Panc1 (cell line): ENCODE results near the gene CNKSR1. TPM values are rescaled to one million over a fixed set of nuclear protein-coding genes. Genes with fewer than 3 reads are reported as not detected.

Source experiments
- ATAC-seq: fragments of 200-7000 bp; cut with Tn5 transposase; 2 replicates; pipeline ENCODE4 v1.9.1; 2020; ENCODE audit warnings: mild to moderate bottlenecking, moderate library complexity
- BruUV-seq: library from RNA; stranded (reverse); fragments of 400-500 nt; replicated peaks from 2 replicates; lab custom pipeline; 2021; lab: Mats Ljungman, UMichigan
- CTCF ChIA-PET: fragments of 300-600 bp; sonication (Branson Sonifier 250); formaldehyde crosslinking; loops from one replicate; lab custom pipeline; 2022; ENCODE audit warnings: antibody characterized with exemption; lab: Charles Lee
- POLR2A ChIA-PET: fragments of 300-600 bp; sonication (Branson Sonifier 250); formaldehyde crosslinking; loops from one replicate; lab custom pipeline; 2022; ENCODE audit warnings: antibody characterized with exemption; lab: Charles Lee
- DNase-seq: peaks from one replicate; pipeline ENCODE4 v3.0.0-alpha.2; 2010; ENCODE audit warnings: low read depth, low spot score
- H3K27ac ChIP-seq: 2 replicates; pipeline ENCODE4 v1.5.1; 2011; ENCODE audit warnings: mild to moderate bottlenecking, low read length, inconsistent platforms
- H3K27me3 ChIP-seq: fragments of 200-500 bp; sonication (Bioruptor generic); 2 replicates; pipeline ENCODE4 v1.6.0; 2014; ENCODE audit warnings: low read length, inconsistent platforms; ENCODE audit not compliant: control insufficient read depth, insufficient read depth
- H3K36me3 ChIP-seq: fragments of 200-500 bp; sonication (Bioruptor generic); 2 replicates; pipeline ENCODE4 v1.5.1; 2014; ENCODE audit warnings: inconsistent platforms, mild to moderate bottlenecking, low read length, moderate library complexity; ENCODE audit not compliant: control insufficient read depth, insufficient read depth
- H3K4me1 ChIP-seq: 2 replicates; pipeline ENCODE4 v1.5.1; 2011; ENCODE audit warnings: inconsistent platforms, mild to moderate bottlenecking, low read length, moderate library complexity; ENCODE audit not compliant: control insufficient read depth, insufficient read depth
- H3K4me3 ChIP-seq, 2 experiments: 2 replicates each; pipeline ENCODE4 v1.5.1; 2011 to 2012; ENCODE audit warnings: low read depth in 2 of 2, low read length in 2 of 2, mild to moderate bottlenecking in 2 of 2, inconsistent platforms in 1 of 2, moderate library complexity in 1 of 2
- H3K9me3 ChIP-seq: fragments of 200-500 bp; sonication (Bioruptor generic); 2 replicates; pipeline ENCODE4 v1.5.1; 2014; ENCODE audit warnings: low read depth, mild to moderate bottlenecking, inconsistent platforms, low read length, moderate library complexity; ENCODE audit not compliant: control insufficient read depth, insufficient read depth
- POLR2AphosphoS5 ChIP-seq: IDR thresholded peaks from 2 replicates; pipeline ENCODE4 v1.6.1; 2012; ENCODE audit warnings: mild to moderate bottlenecking, low read depth, low read length, moderate library complexity
- SIN3A ChIP-seq: IDR thresholded peaks from 2 replicates; pipeline ENCODE4 v1.6.1; 2012; ENCODE audit warnings: low read depth, mild to moderate bottlenecking, low read length, moderate library complexity, borderline replicate concordance; ENCODE audit not compliant: insufficient read depth
- TCF7L2 ChIP-seq: IDR thresholded peaks from 2 replicates; pipeline ENCODE4 v1.6.1; 2011; ENCODE audit warnings: mild to moderate bottlenecking, low read depth, low read length, inconsistent platforms
- in situ Hi-C: cut with HindIII; loops from 2 replicates; pipeline ENCODE4 v1.10.0; 2016; ENCODE audit warnings: low sequenced_read_pairs, low pct_unique_long_range_greater_than_20kb
- intact Hi-C: fragments of 100-400 bp; cut with micrococcal nuclease; formaldehyde crosslinking; loops from one replicate; pipeline ENCODE4 v1.10.0; 2022; ENCODE audit not compliant: unreplicated experiment
- total RNA-seq: library from RNA; stranded (reverse); gene quantifications from one replicate; pipeline ENCODE4 v1.2.1, GENCODE V29; 2021; ENCODE audit not compliant: unreplicated experiment
- TF ChIP-seq, protein P1 (sequence below), 2 experiments: IDR thresholded peaks; 2 replicates each; pipeline ENCODE4 v1.6.1; 2011 to 2012; ENCODE audit warnings: low read depth in 2 of 2, control low read depth in 1 of 2, low read length in 1 of 2, mild to moderate bottlenecking in 1 of 2, moderate library complexity in 1 of 2; ENCODE audit not compliant: insufficient read depth in 1 of 2
- TF ChIP-seq, protein P2 (sequence below): fragments of 450-650 bp; IDR thresholded peaks from 2 replicates; pipeline ENCODE4 v1.5.1; 2017; ENCODE audit warnings: mild to moderate bottlenecking

The CNKSR1 gene
- total RNA-seq, 1 experiment from 2014 or later: 13.7 TPM

DNA sequence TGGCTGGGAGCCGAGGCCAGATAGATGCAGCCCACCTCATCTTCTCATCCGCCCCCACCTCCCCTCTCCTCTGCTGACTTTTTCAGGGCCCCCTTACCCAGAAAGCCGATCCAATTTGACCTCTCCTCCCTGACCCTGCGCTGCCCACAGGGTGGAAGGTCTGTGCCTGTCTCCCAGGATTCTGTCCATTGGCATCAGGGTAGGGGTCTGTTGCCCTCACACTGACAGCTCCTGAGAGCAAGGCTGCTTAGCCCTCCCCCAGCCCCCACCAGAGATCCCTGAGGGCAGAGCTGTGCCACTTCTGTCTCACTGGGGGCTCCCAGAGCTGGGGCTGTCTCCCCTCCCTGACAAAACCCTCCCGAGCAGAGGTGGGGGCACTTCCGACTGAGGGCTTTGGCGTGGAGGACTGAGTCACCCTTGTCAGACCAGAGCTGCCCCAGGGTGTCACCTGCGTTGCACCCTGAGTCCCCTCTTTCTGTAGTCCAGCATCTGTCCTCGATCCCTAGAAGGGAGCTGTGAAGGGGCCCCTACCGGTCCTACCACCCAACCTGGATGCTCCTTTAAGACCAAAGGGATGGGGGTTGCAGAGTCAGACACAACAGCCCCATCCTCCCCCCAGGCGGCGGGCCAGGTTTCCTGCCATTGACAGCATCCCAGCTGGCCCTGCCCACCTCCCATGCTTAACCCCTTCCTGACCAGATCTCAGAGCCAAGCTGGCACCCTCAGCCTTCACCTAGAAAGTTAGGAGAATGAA lies 20.8 kb upstream of the CNKSR1 start:
- POLR2A ChIA-PET: interaction anchor here (0.6 kb wide), 2 partner anchors 16 to 172 kb away, joined by 4 to 9 read pairs; no protein-coding TSS in a partner anchor
- Histone ChIP-seq H3K4me3 (no peak overlapping the region), H3K27me3 (no peaks in the 10 kb centered on the region), H3K9me3 (no peaks in the 10 kb centered on the region), H3K36me3 (no peaks in the 10 kb centered on the region), H3K4me1 (peaks cover 6% of the 10 kb centered on the region; the same call in 1 of the 2 replicates), H3K27ac (no peak overlapping the region)
- in situ Hi-C loops (no loop called here), intact Hi-C loops (no loop called here)
- TF ChIP-seq SIN3A (no peak), TCF7L2 (no peak), POLR2AphosphoS5 (no peak)
- TF ChIP-seq, protein P1, sequence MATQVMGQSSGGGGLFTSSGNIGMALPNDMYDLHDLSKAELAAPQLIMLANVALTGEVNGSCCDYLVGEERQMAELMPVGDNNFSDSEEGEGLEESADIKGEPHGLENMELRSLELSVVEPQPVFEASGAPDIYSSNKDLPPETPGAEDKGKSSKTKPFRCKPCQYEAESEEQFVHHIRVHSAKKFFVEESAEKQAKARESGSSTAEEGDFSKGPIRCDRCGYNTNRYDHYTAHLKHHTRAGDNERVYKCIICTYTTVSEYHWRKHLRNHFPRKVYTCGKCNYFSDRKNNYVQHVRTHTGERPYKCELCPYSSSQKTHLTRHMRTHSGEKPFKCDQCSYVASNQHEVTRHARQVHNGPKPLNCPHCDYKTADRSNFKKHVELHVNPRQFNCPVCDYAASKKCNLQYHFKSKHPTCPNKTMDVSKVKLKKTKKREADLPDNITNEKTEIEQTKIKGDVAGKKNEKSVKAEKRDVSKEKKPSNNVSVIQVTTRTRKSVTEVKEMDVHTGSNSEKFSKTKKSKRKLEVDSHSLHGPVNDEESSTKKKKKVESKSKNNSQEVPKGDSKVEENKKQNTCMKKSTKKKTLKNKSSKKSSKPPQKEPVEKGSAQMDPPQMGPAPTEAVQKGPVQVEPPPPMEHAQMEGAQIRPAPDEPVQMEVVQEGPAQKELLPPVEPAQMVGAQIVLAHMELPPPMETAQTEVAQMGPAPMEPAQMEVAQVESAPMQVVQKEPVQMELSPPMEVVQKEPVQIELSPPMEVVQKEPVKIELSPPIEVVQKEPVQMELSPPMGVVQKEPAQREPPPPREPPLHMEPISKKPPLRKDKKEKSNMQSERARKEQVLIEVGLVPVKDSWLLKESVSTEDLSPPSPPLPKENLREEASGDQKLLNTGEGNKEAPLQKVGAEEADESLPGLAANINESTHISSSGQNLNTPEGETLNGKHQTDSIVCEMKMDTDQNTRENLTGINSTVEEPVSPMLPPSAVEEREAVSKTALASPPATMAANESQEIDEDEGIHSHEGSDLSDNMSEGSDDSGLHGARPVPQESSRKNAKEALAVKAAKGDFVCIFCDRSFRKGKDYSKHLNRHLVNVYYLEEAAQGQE (IDR thresholded peaks at IDR 0.05; ENCODE audit: insufficient read depth in 1 of 2, low read depth in 2 of 2, low read length in 1 of 2): no peak
- TF ChIP-seq, protein P2, sequence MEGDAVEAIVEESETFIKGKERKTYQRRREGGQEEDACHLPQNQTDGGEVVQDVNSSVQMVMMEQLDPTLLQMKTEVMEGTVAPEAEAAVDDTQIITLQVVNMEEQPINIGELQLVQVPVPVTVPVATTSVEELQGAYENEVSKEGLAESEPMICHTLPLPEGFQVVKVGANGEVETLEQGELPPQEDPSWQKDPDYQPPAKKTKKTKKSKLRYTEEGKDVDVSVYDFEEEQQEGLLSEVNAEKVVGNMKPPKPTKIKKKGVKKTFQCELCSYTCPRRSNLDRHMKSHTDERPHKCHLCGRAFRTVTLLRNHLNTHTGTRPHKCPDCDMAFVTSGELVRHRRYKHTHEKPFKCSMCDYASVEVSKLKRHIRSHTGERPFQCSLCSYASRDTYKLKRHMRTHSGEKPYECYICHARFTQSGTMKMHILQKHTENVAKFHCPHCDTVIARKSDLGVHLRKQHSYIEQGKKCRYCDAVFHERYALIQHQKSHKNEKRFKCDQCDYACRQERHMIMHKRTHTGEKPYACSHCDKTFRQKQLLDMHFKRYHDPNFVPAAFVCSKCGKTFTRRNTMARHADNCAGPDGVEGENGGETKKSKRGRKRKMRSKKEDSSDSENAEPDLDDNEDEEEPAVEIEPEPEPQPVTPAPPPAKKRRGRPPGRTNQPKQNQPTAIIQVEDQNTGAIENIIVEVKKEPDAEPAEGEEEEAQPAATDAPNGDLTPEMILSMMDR: no peak
- ATAC-seq (no peak), DNase-seq (no peak)
- CTCF ChIA-PET: interaction anchor here (0.6 to 1.0 kb wide), 2 partner anchors 52 to 727 kb away, joined by 4 read pairs; no protein-coding TSS in a partner anchor
- BruUV-seq: no TSS peak

DNA sequence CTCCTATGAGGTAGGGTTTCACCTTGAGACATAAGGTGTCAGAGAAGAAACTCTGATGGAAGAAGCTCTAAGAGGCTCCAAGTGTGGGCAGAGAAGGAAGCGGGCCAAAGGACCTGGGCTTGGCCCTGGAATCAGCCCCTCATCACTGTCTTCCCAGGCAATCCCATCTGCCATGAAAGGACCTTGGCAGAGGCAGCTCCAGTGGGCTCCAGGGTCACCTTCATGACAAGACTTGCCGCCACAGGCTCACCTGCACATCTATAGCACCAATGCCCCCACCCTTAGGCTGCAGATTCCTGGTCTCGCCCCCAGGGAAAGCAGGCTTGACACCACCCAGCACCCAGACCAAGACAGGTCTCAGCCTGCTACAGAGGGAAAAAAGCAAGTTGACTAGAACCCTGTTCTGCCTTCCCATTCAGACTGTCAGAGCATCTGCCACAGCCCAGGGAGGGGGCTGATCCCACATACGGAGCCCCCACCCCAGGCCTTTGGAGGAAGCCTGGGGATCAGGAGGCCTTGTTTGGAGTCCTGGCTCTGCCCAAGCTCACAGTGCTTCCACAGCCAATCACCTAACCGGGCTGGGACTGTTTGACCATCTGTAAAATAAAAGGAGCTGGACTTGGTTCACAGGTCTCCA lies 18.9 kb upstream of the CNKSR1 start:
- H3K4me3 ChIP-seq: no peak overlapping the region
- DNase-seq (no peak), ATAC-seq (no peak)
- BruUV-seq: no TSS peak
- CTCF ChIA-PET: interaction anchor here (1.2 kb wide), 1 partner anchor 13 kb away, joined by 3 read pairs; no protein-coding TSS in a partner anchor
- H3K4me1 ChIP-seq: peaks cover 6% of the 10 kb centered on the region; the same call in 1 of the 2 replicates
- in situ Hi-C loops: no loop called here
- TF ChIP-seq, protein P1 (IDR thresholded peaks at IDR 0.05; ENCODE audit: insufficient read depth in 1 of 2, low read depth in 2 of 2, low read length in 1 of 2): no peak
- no peak for TF ChIP-seq TCF7L2
- TF ChIP-seq SIN3A: no peak
- TF ChIP-seq, protein P2: no peak
- TF ChIP-seq POLR2AphosphoS5: no peak
- intact Hi-C loops: no loop called here
- H3K9me3 ChIP-seq: no peaks in the 10 kb centered on the region
- no peaks in the 10 kb centered on the region for H3K36me3 ChIP-seq
- no peak overlapping the region for H3K27ac ChIP-seq
- no peaks in the 10 kb centered on the region for H3K27me3 ChIP-seq
- POLR2A ChIA-PET: interaction anchor here (1.1 kb wide), 1 partner anchor 144 kb away, joined by 3 read pairs; no protein-coding TSS in a partner anchor
